Right ventricle myocardium inferior (tissue), 1 donor: ENCODE data around the gene SPARC. TPM values are rescaled to one million over a fixed set of nuclear protein-coding genes. Genes with fewer than 3 reads are reported as not detected.
"Not testable (repeated sequence)": the region's sequence is repeated elsewhere in the genome, so short reads cannot be mapped to it uniquely, and the experiment has no call there.

Experiments used
- ATAC-seq: fragments of 200-7000 bp; cut with Tn5 transposase; one replicate; pipeline ENCODE4 v1.9.1; 2020; ENCODE audit warnings: mild to moderate bottlenecking, moderate library complexity
- DNase-seq: peaks from one replicate; pipeline ENCODE4 v3.0.0; 2021; ENCODE audit errors: missing footprints
- intact Hi-C: fragments of 100-400 bp; cut with DNase I; formaldehyde crosslinking; loops from one replicate; pipeline ENCODE4 v1.11.0; 2022
- total RNA-seq: library from RNA; stranded (reverse); fragmentation: NEBNext Ultra II Directional; extraction: Animal tissue kit (Norgen Biotek cat#: 25700); gene quantifications from one replicate; pipeline ENCODE4 v1.2.1, GENCODE V29; 2021
- donor health status: DM: no; HTN: yes; CAD: no; lungs with severe emphysema.

The SPARC gene
- total RNA-seq, 1 donor from 2014 or later, result 517 TPM

GRCh38 chr5:151706906-151707305 is 20.2 kb upstream of the SPARC start:
- ATAC-seq (no peak), DNase-seq (no peak)
- intact Hi-C loops, result no loop called here

- no peak for DNase-seq
- intact Hi-C loops, result no loop called here
- ATAC-seq, result no peak
Measured at GRCh38 chr5:151703780-151704179, 17.1 kb upstream of the SPARC start.

GRCh38 chr5:151703227-151703626 is 16.5 kb upstream of the SPARC start:
- DNase-seq (no peak), ATAC-seq (no peak)
- intact Hi-C loops, result no loop called here

GRCh38 chr5:151700820-151701219 is 14.1 kb upstream of the SPARC start:
- intact Hi-C loops, result no loop called here
- DNase-seq, result no peak
- ATAC-seq, result no peak

DNA sequence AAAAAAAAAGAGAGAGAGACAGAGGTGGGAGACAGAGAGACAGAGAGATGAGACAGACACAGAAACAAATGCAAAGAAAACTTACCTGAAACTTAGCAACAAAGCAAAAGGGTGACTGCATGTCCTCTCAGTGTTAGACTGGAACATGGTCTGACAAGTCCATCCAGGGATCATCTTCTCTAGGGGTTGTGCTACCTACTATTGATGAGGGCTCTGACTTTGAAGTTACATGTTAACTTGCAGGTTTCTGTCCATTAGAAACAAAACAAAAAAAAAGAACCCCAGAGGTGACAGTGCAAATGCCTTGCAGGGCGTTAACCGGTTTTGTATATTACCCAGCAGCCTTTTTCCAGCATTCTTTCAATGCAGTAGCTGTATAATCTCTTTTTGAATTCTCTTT is 13.6 kb upstream of the SPARC start:
- no peak for ATAC-seq
- intact Hi-C loops, result no loop called here

GRCh38 chr5:151699071-151699901 is 12.6 kb upstream of the SPARC start:
- intact Hi-C loops, result loop anchor here (5.0 kb wide), 1 partner anchor 37 kb away; no protein-coding TSS in a partner anchor
- ATAC-seq, result peak; percentile 89
- DNase-seq, result peak; percentile 86

More for the DNA sequence above, 13.6 kb upstream of the SPARC start:
- DNase-seq, result no peak

DNA sequence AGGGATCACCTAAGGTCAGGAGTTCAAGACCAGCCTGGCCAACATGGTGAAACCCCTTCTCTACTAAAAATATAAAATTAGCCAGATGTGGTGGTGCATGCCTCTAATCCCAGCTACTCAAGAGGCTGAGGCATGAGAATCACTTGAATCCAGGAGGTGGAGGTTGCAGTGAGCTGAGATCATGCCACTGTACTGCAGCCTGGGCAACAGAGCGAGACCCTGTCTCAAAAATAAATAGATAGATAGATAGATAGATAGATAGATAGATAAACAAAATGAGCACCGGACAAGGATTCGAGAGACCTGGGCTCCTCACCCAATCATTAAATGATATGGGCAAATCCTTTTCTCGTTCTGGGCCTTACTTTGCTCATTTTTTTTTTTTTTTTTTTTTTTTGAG is 11.4 kb upstream of the SPARC start:
- ATAC-seq, DNase-seq: not testable (repeated sequence)
- intact Hi-C loops, result loop anchor here (5.0 kb wide), 1 partner anchor 36 kb away; no protein-coding TSS in a partner anchor

DNA sequence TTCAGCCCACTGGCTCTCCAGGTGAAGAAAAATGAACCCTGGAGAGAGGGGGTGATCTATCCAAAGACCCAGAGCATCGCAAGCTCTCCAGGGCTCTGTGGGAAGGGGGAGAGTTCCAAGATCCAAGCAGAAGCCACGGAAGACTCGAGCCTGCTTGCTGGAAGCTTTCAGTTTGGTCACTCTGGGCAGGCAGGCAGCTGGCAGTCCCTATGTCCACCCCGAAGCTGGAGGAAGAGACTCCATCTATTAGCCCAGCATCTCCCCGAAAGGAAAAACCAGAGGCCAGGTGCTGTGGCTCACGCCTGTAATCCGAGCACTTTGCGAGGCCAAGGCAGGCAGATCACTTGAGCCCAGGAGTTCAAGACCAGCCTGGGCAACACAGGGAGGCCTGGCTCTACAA is 10.7 kb upstream of the SPARC start:
- DNase-seq, result no peak
- intact Hi-C loops, result loop anchor here (5.0 kb wide), 1 partner anchor 35 kb away; no protein-coding TSS in a partner anchor
- no peak for ATAC-seq

- intact Hi-C loops, result loop anchor here (5.0 kb wide), 1 partner anchor 34 kb away; no protein-coding TSS in a partner anchor
- ATAC-seq, result peak; percentile 55
- DNase-seq, result no peak
Measured at GRCh38 chr5:151696470-151697061, 9.9 kb upstream of the SPARC start.

- intact Hi-C loops, result loop anchor here (5.0 kb wide), 1 partner anchor 33 kb away; no protein-coding TSS in a partner anchor
- DNase-seq, result no peak
- ATAC-seq, result no peak
Measured at GRCh38 chr5:151695464-151695863, 8.7 kb upstream of the SPARC start.

GRCh38 chr5:151694035-151694485 is 7.3 kb upstream of the SPARC start:
- DNase-seq, result no peak
- ATAC-seq, result no peak

DNA sequence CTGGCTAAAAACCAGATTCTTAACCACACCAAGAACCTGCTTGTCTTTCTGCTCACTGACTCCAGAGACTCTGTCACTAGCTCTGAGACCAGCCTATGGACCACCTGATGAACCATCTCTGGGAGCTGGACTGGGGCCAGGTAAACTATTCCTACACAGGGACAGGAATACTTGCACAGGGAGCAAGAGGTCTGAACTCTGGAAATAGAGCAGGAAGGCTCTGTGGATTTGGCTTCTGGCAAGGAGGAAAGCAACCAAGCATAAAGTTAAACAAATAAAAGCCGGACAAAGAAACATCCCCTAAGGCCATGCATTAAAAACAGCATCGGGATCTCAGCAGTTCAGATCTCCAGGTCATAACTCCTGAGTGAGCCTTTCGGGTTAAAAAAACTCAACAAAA is 5.6 kb upstream of the SPARC start:
- intact Hi-C loops, result no loop called here
- ATAC-seq (no peak), DNase-seq (no peak)

More at GRCh38 chr5:151694035-151694485, 7.3 kb upstream of the SPARC start:
- intact Hi-C loops, result no loop called here

DNA sequence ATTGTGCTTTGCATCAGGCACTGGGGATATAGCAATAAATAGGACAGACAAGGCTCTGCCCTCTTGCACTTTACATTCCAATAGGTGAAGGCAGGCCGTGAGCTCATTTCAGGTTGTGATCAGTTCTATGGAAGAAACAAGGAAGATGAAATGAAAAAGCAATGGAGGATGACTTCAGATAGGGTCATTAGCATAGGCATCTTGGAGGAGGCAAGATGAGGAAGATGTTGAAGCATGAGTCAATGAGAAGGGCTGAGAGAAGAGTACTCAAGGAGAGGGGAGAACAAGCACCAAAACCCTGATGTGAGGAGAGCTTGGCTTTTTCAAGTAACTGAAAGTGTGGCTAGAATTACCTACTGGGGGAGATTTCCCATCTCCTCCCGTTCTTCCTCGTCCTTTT is 5.0 kb upstream of the SPARC start:
- no peak for ATAC-seq
- DNase-seq, result no peak
- intact Hi-C loops, result no loop called here

DNA sequence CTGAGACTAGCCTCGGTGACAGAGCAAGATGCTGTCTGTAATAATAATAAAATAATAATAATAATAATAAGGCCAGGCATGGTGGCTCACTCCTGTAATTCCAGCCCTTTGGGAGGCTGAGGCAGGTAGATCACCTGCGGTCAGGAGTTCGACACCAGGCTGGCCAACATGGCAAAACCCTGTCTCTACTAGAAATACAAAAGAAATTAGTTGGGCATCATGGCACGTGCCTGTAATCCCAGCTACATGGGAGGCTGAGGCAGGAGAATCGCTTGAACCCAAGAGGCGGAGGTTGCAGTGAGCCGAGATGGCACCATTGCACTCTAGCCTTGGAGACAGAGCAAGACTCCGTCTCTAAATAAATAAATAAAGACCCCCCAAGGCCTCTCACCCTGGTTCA is 2.9 kb upstream of the SPARC start:
- intact Hi-C loops, ATAC-seq, DNase-seq: not testable (repeated sequence)

DNA sequence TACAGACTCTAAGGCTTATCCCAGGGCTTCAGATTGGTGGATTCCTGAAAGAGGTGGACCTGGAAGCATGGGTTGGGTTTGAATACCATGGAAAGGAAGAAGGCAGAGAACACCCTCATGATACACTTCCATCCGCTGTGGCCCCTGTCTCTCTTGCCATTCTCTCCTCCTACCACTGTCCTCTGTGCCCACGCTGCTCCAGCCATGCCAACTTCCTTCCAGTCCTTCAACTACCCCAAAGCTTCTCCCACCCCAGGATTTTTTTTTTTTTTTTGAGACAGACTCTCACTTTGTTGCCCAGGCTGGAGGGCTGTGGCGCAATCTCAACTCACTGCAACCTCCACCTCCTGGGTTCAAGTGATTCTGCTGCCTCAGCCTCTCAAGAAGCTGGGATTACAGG is 1.7 kb upstream of the SPARC start:
- intact Hi-C loops, result no loop called here
- ATAC-seq (no peak), DNase-seq (no peak)

DNA sequence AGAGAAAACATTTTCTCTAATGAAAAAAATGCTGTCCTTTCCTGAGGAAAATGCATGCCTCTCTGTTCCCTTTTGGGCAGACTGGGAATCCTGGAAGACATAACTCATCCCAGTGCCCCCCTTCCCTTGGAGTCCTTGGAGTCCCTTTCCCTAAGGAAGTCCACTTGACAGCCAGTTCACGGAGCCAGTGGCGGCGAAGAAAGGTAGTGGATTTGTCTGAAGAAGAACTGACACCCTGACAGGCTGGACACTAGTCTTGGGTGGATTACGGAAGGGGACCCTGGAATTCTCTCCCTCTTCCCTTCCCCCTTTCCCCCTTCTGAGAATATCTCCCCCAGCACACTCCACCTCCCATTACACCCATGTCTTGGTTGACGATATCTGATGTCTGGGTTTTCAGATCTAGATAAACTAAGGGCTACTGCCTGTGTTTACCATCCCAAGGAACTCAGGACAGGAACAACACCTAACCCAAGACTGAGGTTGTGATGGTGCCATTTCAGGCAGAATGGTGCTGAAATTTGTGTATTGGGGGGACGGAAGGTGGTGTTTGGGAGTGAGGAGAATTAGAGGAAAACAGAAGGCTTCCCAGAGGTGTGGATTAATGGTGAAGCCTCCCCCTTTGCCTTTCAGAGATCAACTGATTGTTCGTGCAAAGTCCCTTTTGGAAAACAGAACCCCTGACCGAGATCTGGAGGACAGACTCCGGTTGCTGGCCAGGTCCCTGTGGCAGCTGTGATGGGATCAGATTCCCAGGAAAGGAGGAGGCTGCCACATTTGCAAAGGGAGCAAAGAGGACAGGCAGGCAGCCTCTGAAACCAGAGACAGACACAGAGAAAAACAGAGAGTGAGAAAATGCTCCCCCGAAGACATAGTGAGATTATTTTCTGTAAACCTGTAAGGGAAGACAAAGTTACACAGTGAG is 704 bp downstream of the SPARC start:
- ATAC-seq (no peak), DNase-seq (no peak)
- intact Hi-C loops, result no loop called here

- intact Hi-C loops, result no loop called here
- no peak for DNase-seq
- ATAC-seq, result peak; percentile 43
Measured at GRCh38 chr5:151684690-151685361, 1.9 kb downstream of the SPARC start.

DNA sequence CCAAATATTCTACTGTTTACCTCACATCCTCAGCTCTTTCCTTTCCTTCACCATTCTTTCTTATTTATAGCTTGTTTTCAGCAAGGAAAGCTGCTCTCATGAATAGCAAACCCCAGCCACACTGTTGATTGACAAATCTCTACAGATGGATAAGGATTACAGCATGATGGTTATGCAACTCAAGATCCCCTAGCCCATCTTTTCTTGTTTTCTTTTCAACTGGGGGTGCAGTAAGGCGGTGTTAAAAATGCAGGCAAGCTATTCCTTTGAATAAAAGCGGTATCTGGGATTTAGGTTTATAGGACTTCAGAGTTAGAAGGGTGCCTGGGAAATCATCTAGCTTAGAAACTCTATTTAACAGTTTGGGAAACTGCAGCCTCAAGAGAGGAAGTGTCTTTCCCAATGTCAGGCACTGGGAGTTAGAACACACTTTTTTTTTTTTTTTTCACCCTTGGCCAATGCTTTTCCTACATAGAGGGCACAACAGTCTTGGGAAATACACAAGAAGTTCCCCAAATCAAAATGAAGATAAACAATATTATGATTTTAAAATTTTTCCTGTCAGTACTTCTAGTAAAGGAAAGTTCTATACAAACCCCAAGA is 2.6 kb downstream of the SPARC start:
- no peak for ATAC-seq
- intact Hi-C loops, result loop anchor here (2.0 kb wide), 1 partner anchor 19 kb away; no protein-coding TSS in a partner anchor
- DNase-seq, result no peak
